Measurements from ENCODE around the gene PRPH2.
"Not testable (repeated sequence)": the region's sequence is repeated elsewhere in the genome, so short reads cannot be mapped to it uniquely, and the experiment has no call there.

Gene PRPH2

GRCh38 chr6:42744351-42744893 lies 22.0 kb upstream of the PRPH2 start:
- CTCF ChIA-PET, result interaction anchor here (0.5 kb wide), 1 partner anchor 1263 kb away, joined by 3 read pairs; no protein-coding TSS in a partner anchor
- POLR2A ChIA-PET (ENCODE audit: low non-redundant PET), result interaction anchor here (0.6 to 3.1 kb wide), 2 partner anchors 8 to 38 kb away, joined by 7 to 13 read pairs; partner anchors contain the start of gene BICRAL
- no peak for DNase-seq (ENCODE audit: low spot score)
- no peak for TF ChIP-seq CTCF (conservative IDR thresholded peaks at IDR 0.05; ENCODE audit: low read depth)
- peak overlapping the region; percentile 100 for H3K27ac ChIP-seq

GRCh38 chr6:42742116-42742894 lies 19.9 kb upstream of the PRPH2 start:
- H3K27ac ChIP-seq, result peak overlapping the region; percentile 100
- ChIA-PET CTCF (interaction anchor here (0.6 to 0.9 kb wide), 2 partner anchors 39 to 152 kb away, joined by 4 to 5 read pairs; no protein-coding TSS in a partner anchor), POLR2A (ENCODE audit: low non-redundant PET) (interaction anchor here (0.6 kb wide), 2 partner anchors 36 to 44 kb away, joined by 3 to 6 read pairs; no protein-coding TSS in a partner anchor)
- no peak for TF ChIP-seq CTCF (conservative IDR thresholded peaks at IDR 0.05; ENCODE audit: low read depth)
- DNase-seq (ENCODE audit: low spot score), result peak; percentile 38

GRCh38 chr6:42740725-42741124 lies 18.3 kb upstream of the PRPH2 start:
- H3K27ac ChIP-seq, result no peak overlapping the region
- CTCF ChIA-PET, result interaction anchor here (1.1 kb wide), 1 partner anchor 15 kb away, joined by 3 read pairs; no protein-coding TSS in a partner anchor
- POLR2A ChIA-PET (ENCODE audit: low non-redundant PET), result no interaction called here
- no peak for DNase-seq (ENCODE audit: low spot score)
- no peak for TF ChIP-seq CTCF (conservative IDR thresholded peaks at IDR 0.05; ENCODE audit: low read depth)

GRCh38 chr6:42735976-42736375 lies 13.6 kb upstream of the PRPH2 start:
- CTCF ChIA-PET, result no interaction called here
- no peak for TF ChIP-seq CTCF (conservative IDR thresholded peaks at IDR 0.05; ENCODE audit: low read depth)
- H3K27ac ChIP-seq, result no peak overlapping the region
- no peak for DNase-seq (ENCODE audit: low spot score)
- POLR2A ChIA-PET (ENCODE audit: low non-redundant PET), result no interaction called here

- DNase-seq (ENCODE audit: low spot score); POLR2A ChIA-PET (ENCODE audit: low non-redundant PET); H3K27ac ChIP-seq: not testable (repeated sequence)
- CTCF ChIA-PET, result interaction anchor here (0.6 kb wide), 1 partner anchor 783 kb away, joined by 3 read pairs; the partner anchor contains the start of genes POLR1C and YIPF3
These were observed 11.6 kb upstream of the PRPH2 start for GRCh38 chr6:42733867-42734481.

- ChIA-PET CTCF (interaction anchor here (0.6 to 0.8 kb wide), 2 partner anchors 33 to 77 kb away, joined by 3 read pairs; no protein-coding TSS in a partner anchor), POLR2A (ENCODE audit: low non-redundant PET) (interaction anchor here (0.6 to 1.6 kb wide), 3 partner anchors 16 to 53 kb away, joined by 3 to 9 read pairs (median 4); partner anchors contain the start of gene TBCC)
- H3K27ac ChIP-seq, result peak overlapping the region; percentile 14; the same call in 1 of the 2 replicates
- TF ChIP-seq CTCF (conservative IDR thresholded peaks at IDR 0.05; ENCODE audit: low read depth), result no peak
- DNase-seq (ENCODE audit: low spot score), result no peak
These were observed 7.3 kb upstream of the PRPH2 start for GRCh38 chr6:42729731-42730130.

All from RWPE1 (cell line).